ENCODE results near the gene NAP1L1.

GRCh38 chr12:76031414-76032042, 53.0 kb downstream of the NAP1L1 start, which contains the start of gene PHLDA1:
- peak in 5 of 7 experiments; percentile 34 to 74 (median 61) for TF ChIP-seq CTCF (IDR thresholded peaks at IDR 0.05)
- peak in 2 of 4 donors; percentile 40 to 53 for TF ChIP-seq POLR2A (IDR thresholded peaks at IDR 0.05)
- TF ChIP-seq POLR2AphosphoS5 (IDR thresholded peaks at IDR 0.05): peak in 2 of 3 donors; percentile 87
- TF ChIP-seq EP300 (IDR thresholded peaks at IDR 0.05): no peak
